MCF 10A (cell line): ENCODE results near the gene C11orf58. TPM values are rescaled to one million over a fixed set of nuclear protein-coding genes. Genes with fewer than 3 reads are reported as not detected.

Experiments used
- BruUV-seq: library from RNA; stranded (reverse); fragments of 400-500 nt; replicated peaks from 2 replicates; lab custom pipeline; 2021; lab: Mats Ljungman, UMichigan
- CTCF ChIA-PET: fragments of 300-600 bp; sonication (Branson Sonifier 250); formaldehyde crosslinking; extraction: SDS; loops from one replicate; lab custom pipeline; 2021; ENCODE audit warnings: antibody characterized with exemption, inconsistent platforms; lab: Yijun Ruan, JAX
- POLR2A ChIA-PET: fragments of 300-600, 350-650 bp; sonication (Branson Sonifier 250); formaldehyde crosslinking; extraction: SDS; loops from one replicate; lab custom pipeline; 2020; ENCODE audit warnings: antibody characterized with exemption, inconsistent platforms; lab: Yijun Ruan, JAX
- DNase-seq: peaks from one replicate; pipeline ENCODE4 v3.0.0-alpha.2; 2018; ENCODE audit not compliant: unreplicated experiment
- H3K27ac Mint-ChIP-seq: one replicate; pipeline ENCODE4 v1.8.0; 2022; ENCODE audit warnings: mild to moderate bottlenecking, low read depth, mixed read lengths; ENCODE audit not compliant: unreplicated experiment
- H3K27me3 Mint-ChIP-seq: one replicate; pipeline ENCODE4 v1.8.0; 2022; ENCODE audit warnings: mixed read lengths; ENCODE audit not compliant: insufficient read depth, unreplicated experiment
- H3K36me3 Mint-ChIP-seq: one replicate; pipeline ENCODE4 v1.8.0; 2022; ENCODE audit warnings: mild to moderate bottlenecking, moderate library complexity, mixed read lengths; ENCODE audit not compliant: insufficient read depth, unreplicated experiment
- H3K4me1 Mint-ChIP-seq: one replicate; pipeline ENCODE4 v1.8.0; 2022; ENCODE audit warnings: mixed read lengths; ENCODE audit not compliant: insufficient read depth, unreplicated experiment
- H3K4me3 Mint-ChIP-seq: one replicate; pipeline ENCODE4 v1.8.0; 2022; ENCODE audit warnings: mild to moderate bottlenecking, moderate library complexity, mixed read lengths; ENCODE audit not compliant: unreplicated experiment
- H3K9me3 Mint-ChIP-seq: one replicate; pipeline ENCODE4 v1.8.0; 2022; ENCODE audit warnings: mixed read lengths; ENCODE audit not compliant: unreplicated experiment
- intact Hi-C: fragments of 100-400 bp; cut with micrococcal nuclease; formaldehyde crosslinking; loops from 2 replicates; pipeline ENCODE4 v1.14.1; 2022
- total RNA-seq: library from RNA; stranded (reverse); gene quantifications from 2 replicates; pipeline ENCODE4 v1.2.3, GENCODE V29; 2022
- TF ChIP-seq, protein P1 (sequence below): fragments of 200-600 bp; IDR thresholded peaks from one replicate; pipeline ENCODE4 v1.8.0; 2022; ENCODE audit warnings: antibody characterized with exemption, mild to moderate bottlenecking; ENCODE audit not compliant: unreplicated experiment

C11orf58 gene
- total RNA-seq, 1 experiment from 2014 or later, result 230 TPM

DNA sequence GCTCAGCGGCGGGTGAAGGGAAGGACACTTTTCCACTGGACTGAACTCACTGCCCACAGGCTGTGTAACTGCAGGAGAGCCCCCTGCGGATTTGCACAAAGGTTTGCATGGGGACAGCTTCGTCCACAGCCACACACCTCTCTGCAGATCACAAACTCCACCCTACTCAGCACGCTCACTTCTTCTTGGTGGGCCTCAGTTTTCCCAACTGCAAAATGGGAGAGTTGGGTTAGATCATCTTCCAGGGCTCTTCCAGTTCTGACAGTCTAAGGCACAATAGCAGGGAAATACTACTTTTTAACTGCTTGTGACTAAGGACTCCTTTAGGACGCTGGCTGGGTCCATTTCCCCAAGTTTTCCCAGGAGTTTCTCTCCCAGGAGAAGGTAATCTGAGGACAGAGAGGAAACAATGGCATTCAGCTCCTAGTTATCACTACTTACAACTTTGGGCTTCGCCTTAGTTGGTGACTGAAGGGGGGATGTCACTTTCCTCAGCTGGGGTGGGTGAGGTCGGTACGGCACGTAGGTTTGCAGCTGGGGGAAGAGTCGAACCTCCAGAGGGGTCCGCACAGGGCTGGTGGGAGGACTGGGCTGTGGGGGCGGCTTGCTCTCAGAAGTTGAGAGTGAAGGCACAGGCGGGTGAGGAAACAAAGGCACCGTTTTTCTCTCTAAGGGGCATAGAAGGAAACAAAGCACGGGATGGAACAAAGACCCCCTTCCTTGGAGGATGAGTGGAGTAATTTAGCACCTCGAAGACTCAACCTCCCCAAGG, 55.8 kb downstream of the C11orf58 start:
- peaks cover 10% of the 10 kb centered on the region for H3K36me3 Mint-ChIP-seq
- H3K4me3 Mint-ChIP-seq, result no peak overlapping the region
- peaks cover 10% of the 10 kb centered on the region for H3K4me1 Mint-ChIP-seq
- DNase-seq, result no peak
- CTCF ChIA-PET, result interaction anchor here (0.6 to 1.4 kb wide), 3 partner anchors 16 to 98 kb away, joined by 3 read pairs; no protein-coding TSS in a partner anchor
- H3K27me3 Mint-ChIP-seq, result no peaks in the 10 kb centered on the region
- H3K27ac Mint-ChIP-seq, result no peak overlapping the region
- BruUV-seq, result no TSS peak
- H3K9me3 Mint-ChIP-seq, result no peaks in the 10 kb centered on the region
- POLR2A ChIA-PET, result interaction anchor here (0.5 to 0.7 kb wide), 3 partner anchors 29 to 245 kb away, joined by 3 to 4 read pairs (median 3); partner anchors contain the start of gene C11orf58
- TF ChIP-seq, protein P1, sequence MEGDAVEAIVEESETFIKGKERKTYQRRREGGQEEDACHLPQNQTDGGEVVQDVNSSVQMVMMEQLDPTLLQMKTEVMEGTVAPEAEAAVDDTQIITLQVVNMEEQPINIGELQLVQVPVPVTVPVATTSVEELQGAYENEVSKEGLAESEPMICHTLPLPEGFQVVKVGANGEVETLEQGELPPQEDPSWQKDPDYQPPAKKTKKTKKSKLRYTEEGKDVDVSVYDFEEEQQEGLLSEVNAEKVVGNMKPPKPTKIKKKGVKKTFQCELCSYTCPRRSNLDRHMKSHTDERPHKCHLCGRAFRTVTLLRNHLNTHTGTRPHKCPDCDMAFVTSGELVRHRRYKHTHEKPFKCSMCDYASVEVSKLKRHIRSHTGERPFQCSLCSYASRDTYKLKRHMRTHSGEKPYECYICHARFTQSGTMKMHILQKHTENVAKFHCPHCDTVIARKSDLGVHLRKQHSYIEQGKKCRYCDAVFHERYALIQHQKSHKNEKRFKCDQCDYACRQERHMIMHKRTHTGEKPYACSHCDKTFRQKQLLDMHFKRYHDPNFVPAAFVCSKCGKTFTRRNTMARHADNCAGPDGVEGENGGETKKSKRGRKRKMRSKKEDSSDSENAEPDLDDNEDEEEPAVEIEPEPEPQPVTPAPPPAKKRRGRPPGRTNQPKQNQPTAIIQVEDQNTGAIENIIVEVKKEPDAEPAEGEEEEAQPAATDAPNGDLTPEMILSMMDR, result no peak
- intact Hi-C loops, result no loop called here

DNA sequence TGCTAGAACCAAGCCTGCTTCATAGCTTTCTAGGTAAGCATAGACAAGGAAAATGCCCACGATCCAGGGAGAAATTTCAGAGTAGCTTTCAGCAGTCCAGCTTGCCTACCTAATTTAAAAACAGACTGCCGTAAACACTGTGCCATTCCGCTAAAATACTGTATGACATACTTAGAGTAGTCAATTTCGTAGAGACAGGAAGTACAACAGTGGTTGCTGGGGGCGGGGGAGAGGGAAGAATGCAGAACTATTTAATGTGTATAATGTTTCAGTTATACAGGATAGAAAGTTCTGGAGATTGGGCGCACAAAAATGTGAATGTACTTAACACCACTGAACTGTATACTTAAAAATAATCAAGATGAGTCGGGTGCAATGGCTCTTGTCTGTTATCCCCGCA, 56.7 kb downstream of the C11orf58 start:
- Mint-ChIP-seq H3K9me3 (no peaks in the 10 kb centered on the region), H3K36me3 (peaks cover 10% of the 10 kb centered on the region), H3K27ac (no peak overlapping the region), H3K27me3 (no peaks in the 10 kb centered on the region), H3K4me3 (no peak overlapping the region), H3K4me1 (peaks cover 10% of the 10 kb centered on the region)
- ChIA-PET CTCF (no interaction called here), POLR2A (interaction anchor here (0.7 to 1.0 kb wide), 2 partner anchors 30 to 284 kb away, joined by 3 to 4 read pairs; no protein-coding TSS in a partner anchor)
- TF ChIP-seq, protein P1, result no peak
- intact Hi-C loops, result no loop called here
- DNase-seq, result no peak
- no TSS peak for BruUV-seq

DNA sequence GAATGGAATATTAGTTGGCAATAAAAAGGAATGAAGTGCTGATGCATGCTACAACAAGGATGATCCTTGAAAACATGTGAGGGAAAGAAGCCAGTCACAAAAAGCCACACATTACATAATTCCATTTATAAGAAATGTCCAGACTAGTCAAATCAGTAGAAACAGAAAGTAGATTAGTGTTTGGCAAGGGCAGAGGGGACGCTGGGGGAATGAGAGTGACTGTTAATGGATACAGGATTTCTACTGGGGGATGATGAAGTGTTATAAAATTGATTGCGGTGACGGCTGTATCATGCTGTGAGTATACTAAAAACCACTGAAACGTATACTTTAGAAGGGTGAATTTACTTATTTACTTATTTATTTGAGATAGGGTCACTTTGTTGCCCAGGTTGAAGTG, 57.9 kb downstream of the C11orf58 start:
- TF ChIP-seq, protein P1, result no peak
- POLR2A ChIA-PET, result interaction anchor here (1.0 to 1.2 kb wide), 2 partner anchors 15 to 285 kb away, joined by 3 read pairs; no protein-coding TSS in a partner anchor
- Mint-ChIP-seq H3K27ac (no peak overlapping the region), H3K9me3 (no peaks in the 10 kb centered on the region), H3K36me3 (peaks cover 9% of the 10 kb centered on the region), H3K4me1 (peaks cover 8% of the 10 kb centered on the region), H3K27me3 (no peaks in the 10 kb centered on the region), H3K4me3 (no peak overlapping the region)
- no TSS peak for BruUV-seq
- intact Hi-C loops, result no loop called here
- no peak for DNase-seq
- CTCF ChIA-PET, result interaction anchor here (1.2 to 1.3 kb wide), 2 partner anchors 12 to 24 kb away, joined by 5 to 6 read pairs; no protein-coding TSS in a partner anchor

DNA sequence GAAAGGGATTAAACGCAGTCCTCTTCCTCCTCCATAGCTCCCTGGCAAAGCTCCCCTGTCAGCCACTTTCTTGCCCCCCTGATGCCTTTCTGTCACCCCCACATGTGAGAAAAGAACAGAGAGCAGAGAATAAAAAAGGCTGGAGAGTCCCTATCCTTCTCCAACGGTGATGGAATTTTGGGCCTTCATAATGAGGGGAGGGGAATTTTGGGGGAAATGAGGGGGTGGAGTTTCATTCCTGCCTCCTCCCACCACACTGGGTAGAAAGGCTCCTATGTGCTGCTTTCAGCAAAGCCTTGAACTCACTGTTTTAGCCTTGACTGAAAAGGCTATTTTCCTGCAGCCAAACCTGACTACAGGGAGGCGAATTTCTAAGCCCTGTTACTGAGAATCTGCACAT, 59.3 kb downstream of the C11orf58 start:
- BruUV-seq, result no TSS peak
- no peak for DNase-seq
- no peak overlapping the region for H3K27ac Mint-ChIP-seq
- H3K27me3 Mint-ChIP-seq, result no peaks in the 10 kb centered on the region
- TF ChIP-seq, protein P1, result no peak
- no peaks in the 10 kb centered on the region for H3K4me1 Mint-ChIP-seq
- ChIA-PET CTCF (interaction anchor here (0.5 to 1.5 kb wide), 5 partner anchors 9 to 275 kb away, joined by 3 to 7 read pairs (median 4); no protein-coding TSS in a partner anchor), POLR2A (no interaction called here)
- H3K36me3 Mint-ChIP-seq, result no peaks in the 10 kb centered on the region
- no peak overlapping the region for H3K4me3 Mint-ChIP-seq
- H3K9me3 Mint-ChIP-seq, result no peaks in the 10 kb centered on the region
- intact Hi-C loops, result no loop called here
